ENCODE results near the gene MYOM1.

Gene MYOM1

GRCh38 chr18:3219631-3220335 lies at the start of gene MYOM1:
MYOM1 (minus strand) TSS chr18:3219968; CDS start chr18:3215223, 4,745 bp downstream.
- no peak for DNase-seq (ENCODE audit: low read depth in 2 of 2)

GRCh38 chr18:3269241-3269913 lies 49.6 kb upstream of the MYOM1 start:
- DNase-seq (ENCODE audit: low read depth in 2 of 2) = no peak

GRCh38 chr18:3268306-3268705 lies 48.5 kb upstream of the MYOM1 start:
- no peak for DNase-seq (ENCODE audit: low read depth in 2 of 2)

GRCh38 chr18:3266062-3266608 lies 46.4 kb upstream of the MYOM1 start:
- DNase-seq (ENCODE audit: low read depth in 2 of 2) = no peak

- no peak for DNase-seq (ENCODE audit: low read depth in 2 of 2)
Measured at GRCh38 chr18:3265564-3266033, 45.8 kb upstream of the MYOM1 start.

- DNase-seq (ENCODE audit: low read depth in 2 of 2) = no peak
Measured at GRCh38 chr18:3264362-3264761, 44.6 kb upstream of the MYOM1 start.

- no peak for DNase-seq (ENCODE audit: low read depth in 2 of 2)
Measured at GRCh38 chr18:3263132-3263700, 43.4 kb upstream of the MYOM1 start.

GRCh38 chr18:3262234-3263131 lies 42.7 kb upstream of the MYOM1 start:
- DNase-seq (ENCODE audit: low read depth in 2 of 2) = no peak

GRCh38 chr18:3261373-3262233 lies 41.8 kb upstream of the MYOM1 start, which contains the start of gene MYL12B:
MYL12B (plus strand) TSS chr18:3262133; CDS start chr18:3272899, 10,766 bp downstream.
- DNase-seq (ENCODE audit: low read depth in 2 of 2) = peak; percentile 40 to 49

GRCh38 chr18:3260995-3261372 lies 41.2 kb upstream of the MYOM1 start:
- DNase-seq (ENCODE audit: low read depth in 2 of 2) = no peak

GRCh38 chr18:3257627-3258120 lies 37.9 kb upstream of the MYOM1 start:
- DNase-seq (ENCODE audit: low read depth in 2 of 2) = no peak

- DNase-seq (ENCODE audit: low read depth in 2 of 2) = no peak
Measured at GRCh38 chr18:3256693-3257626, 37.2 kb upstream of the MYOM1 start.

GRCh38 chr18:3255611-3256165 lies 35.9 kb upstream of the MYOM1 start:
- no peak for DNase-seq (ENCODE audit: low read depth in 2 of 2)

GRCh38 chr18:3254725-3255124 lies 35.0 kb upstream of the MYOM1 start:
- DNase-seq (ENCODE audit: low read depth in 2 of 2) = no peak

GRCh38 chr18:3252843-3253242 lies 33.1 kb upstream of the MYOM1 start:
- DNase-seq (ENCODE audit: low read depth in 2 of 2) = no peak

GRCh38 chr18:3251963-3252277 lies 32.2 kb upstream of the MYOM1 start:
- no peak for DNase-seq (ENCODE audit: low read depth in 2 of 2)

- no peak for DNase-seq (ENCODE audit: low read depth in 2 of 2)
Measured at GRCh38 chr18:3251249-3251962, 31.6 kb upstream of the MYOM1 start.
